HG03159 (cell line): ENCODE data around the gene LRAT.

Source experiments
- ATAC-seq: cut with Tn5 transposase; IDR thresholded peaks from one replicate; pipeline ENCODE4 v1.9.1; 2021; ENCODE audit warnings: mild to moderate bottlenecking, moderate library complexity; ENCODE audit not compliant: unreplicated experiment

Gene LRAT

GRCh38 chr4:154757713-154758112 lies 13.9 kb downstream of the LRAT start:
- no peak for ATAC-seq

- ATAC-seq: no peak
Measured at GRCh38 chr4:154760895-154761294, 17.1 kb downstream of the LRAT start.

GRCh38 chr4:154778264-154778663 lies 34.5 kb downstream of the LRAT start:
- no peak for ATAC-seq

GRCh38 chr4:154779362-154779947 lies 35.7 kb downstream of the LRAT start:
- no peak for ATAC-seq

GRCh38 chr4:154781126-154781982 lies 37.6 kb downstream of the LRAT start, which contains the start of gene RBM46:
TSS of gene RBM46 (plus strand) at chr4:154781272. CDS start at chr4:154796753, 15,481 bp downstream.
- no peak for ATAC-seq

- no peak for ATAC-seq
Measured at GRCh38 chr4:154781983-154782293, 38.1 kb downstream of the LRAT start.
